Esophagus muscularis mucosa (tissue), 4 donors: ENCODE results near the gene MAPK11. TPM values are rescaled to one million over a fixed set of nuclear protein-coding genes. Genes with fewer than 3 reads are reported as not detected.
A peak's percentile ranks its signal among the peaks of the same experiment; 100 is the strongest.

ENCODE experiments used
- DNase-seq: peaks from one replicate; pipeline ENCODE4 v3.0.0-alpha.2; 2017; ENCODE audit errors: extremely low spot score
- H3K27ac ChIP-seq, 4 donors: fragments of 200-600 bp; sonication (generic); replicated peaks in 1 of 4; 1 replicate in 3 of 4; 2 replicates in 1 of 4; pipeline ENCODE4 v1.5.1; 2016 to 2019; ENCODE audit warnings: mild to moderate bottlenecking in 1 of 4
- H3K27me3 ChIP-seq, 4 donors: fragments of 200-600 bp; sonication (generic); one replicate each; pipeline versions ENCODE4 v1.5.1 to v1.6.0; 2016 to 2019
- H3K36me3 ChIP-seq, 4 donors: fragments of 200-600 bp; sonication (generic); one replicate each; pipeline ENCODE4 v1.5.1; 2016 to 2019
- H3K4me1 ChIP-seq, 4 donors: fragments of 200-600 bp; sonication (generic); one replicate each; pipeline ENCODE4 v1.5.1; 2016 to 2019
- H3K4me3 ChIP-seq, 4 donors: fragments of 200-600 bp; sonication (generic); 1 replicate in 2 of 4; 2 replicates in 2 of 4; pipeline ENCODE4 v1.5.1; 2016 to 2019; ENCODE audit warnings: mild to moderate bottlenecking in 4 of 4, moderate library complexity in 1 of 4
- H3K9me3 ChIP-seq, 4 donors: fragments of 200-600 bp; sonication (generic); 1 replicate in 3 of 4; 2 replicates in 1 of 4; pipeline ENCODE4 v1.5.1; 2016 to 2019
- EP300 ChIP-seq: sonication (generic); formaldehyde crosslinking; IDR thresholded peaks from one replicate; pipeline ENCODE4 v1.6.1; 2017; ENCODE audit warnings: antibody characterized with exemption
- POLR2A ChIP-seq: fragments of 450-650 bp; IDR thresholded peaks from one replicate; pipeline ENCODE4 v1.6.1; 2017; ENCODE audit warnings: antibody characterized with exemption, moderate library complexity, mild to moderate bottlenecking, low read depth
- POLR2AphosphoS5 ChIP-seq, 2 donors: sonication (generic); formaldehyde crosslinking; IDR thresholded peaks; one replicate each; pipeline ENCODE4 v1.6.1; 2017; ENCODE audit warnings: antibody characterized with exemption in 2 of 2
- WGBS: methylation state at CpG from one replicate; pipeline ENCODE4 v1.1.5; 2018; 5-methylcytosine and 5-hydroxymethylcytosine counted together
- intact Hi-C: fragments of 100-400 bp; cut with DNase I; formaldehyde crosslinking; loops from one replicate; pipeline ENCODE4 v1.15.1; 2023
- total RNA-seq, 4 donors: library from RNA; depleted of rRNA; stranded (reverse); fragments of >200 nt; gene quantifications; one replicate each; pipeline versions ENCODE4 v1.1.0 to v1.2.1, GENCODE V29; 2016
- TF ChIP-seq, protein P1 (sequence below), 3 experiments: fragments of 200-600 bp in 2 of 3; fragments of 450-650 bp in 1 of 3; sonication (generic) in 2 of 3; IDR thresholded peaks; one replicate each; pipeline ENCODE4 v1.5.1; 2017 to 2019; ENCODE audit warnings: antibody characterized with exemption in 3 of 3, mild to moderate bottlenecking in 2 of 3, moderate library complexity in 1 of 3

Gene MAPK11
- total RNA-seq, 4 donors from 2014 or later = 3.7 to 12.5 (median 10.1) TPM

DNA sequence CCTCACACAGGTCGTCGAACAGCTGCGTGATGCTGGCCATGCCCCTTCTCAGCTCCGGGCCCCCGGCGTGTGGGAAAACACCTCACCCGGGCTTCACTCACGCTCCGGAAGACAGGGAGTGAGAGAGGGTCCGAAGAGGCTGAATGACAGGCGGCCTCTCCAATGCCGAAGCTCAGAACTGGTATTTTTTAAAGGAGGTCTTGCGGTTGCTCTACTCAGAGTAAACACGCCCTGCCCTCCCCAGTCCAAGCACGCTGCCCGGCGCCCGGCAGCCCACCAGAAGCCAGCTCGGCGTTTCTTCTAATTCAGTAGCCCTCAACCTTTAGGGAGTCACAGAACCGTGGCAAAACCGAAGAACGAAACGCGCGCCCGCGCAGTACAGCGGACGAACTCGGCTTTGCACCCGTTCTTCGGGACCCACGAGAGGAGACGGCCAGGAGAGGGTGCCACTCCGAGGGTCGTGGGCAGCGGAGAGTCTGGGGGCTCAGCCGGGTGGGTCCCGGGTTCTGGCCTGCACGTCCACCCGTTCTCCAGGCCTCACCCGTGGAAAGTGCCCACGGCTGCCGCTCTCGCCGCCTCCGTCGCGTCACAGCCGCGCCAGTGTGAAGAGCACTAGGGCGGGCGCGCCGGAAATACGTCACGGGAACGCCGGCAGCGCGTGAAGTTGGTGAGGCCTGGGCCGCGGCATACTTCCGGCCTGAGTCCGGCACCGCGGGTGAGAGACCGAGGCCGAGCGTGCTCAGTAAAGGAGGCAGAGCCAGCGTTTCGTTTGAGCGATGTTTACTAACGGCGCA lies 25.6 kb downstream of the MAPK11 start, which contains the start of gene TUBGCP6:
TUBGCP6 (minus strand) TSS at position 604 of the 794 bp plus-strand sequence; CDS start at position 40, 564 bp downstream.
- under 1% methylated on average over 29 of the region's 76 CpGs for WGBS
- Histone ChIP-seq H3K4me3 (peak within 1 kb of the TSS; percentile 79 to 93 (median 86)), H3K4me1 (peaks cover 50 to 85% (median 73%) of the 10 kb centered on the region in 4 donors), H3K27ac (peak within 1 kb of the TSS; percentile 89 to 97 (median 96)), H3K36me3 (peaks cover 0 to 34% (median 18%) of the 10 kb centered on the region in 4 donors), H3K27me3 (no peaks in the 10 kb centered on the region), H3K9me3 (no peaks in the 10 kb centered on the region)
- intact Hi-C loops = loop anchor here (10.0 kb wide), 1 partner anchor 230 kb away; the partner anchor contains the start of gene SBF1
- TF ChIP-seq POLR2AphosphoS5 (IDR thresholded peaks at IDR 0.05) (peak; percentile 98 to 99), EP300 (no peak), POLR2A (peak; percentile 44)
- TF ChIP-seq, protein P1, sequence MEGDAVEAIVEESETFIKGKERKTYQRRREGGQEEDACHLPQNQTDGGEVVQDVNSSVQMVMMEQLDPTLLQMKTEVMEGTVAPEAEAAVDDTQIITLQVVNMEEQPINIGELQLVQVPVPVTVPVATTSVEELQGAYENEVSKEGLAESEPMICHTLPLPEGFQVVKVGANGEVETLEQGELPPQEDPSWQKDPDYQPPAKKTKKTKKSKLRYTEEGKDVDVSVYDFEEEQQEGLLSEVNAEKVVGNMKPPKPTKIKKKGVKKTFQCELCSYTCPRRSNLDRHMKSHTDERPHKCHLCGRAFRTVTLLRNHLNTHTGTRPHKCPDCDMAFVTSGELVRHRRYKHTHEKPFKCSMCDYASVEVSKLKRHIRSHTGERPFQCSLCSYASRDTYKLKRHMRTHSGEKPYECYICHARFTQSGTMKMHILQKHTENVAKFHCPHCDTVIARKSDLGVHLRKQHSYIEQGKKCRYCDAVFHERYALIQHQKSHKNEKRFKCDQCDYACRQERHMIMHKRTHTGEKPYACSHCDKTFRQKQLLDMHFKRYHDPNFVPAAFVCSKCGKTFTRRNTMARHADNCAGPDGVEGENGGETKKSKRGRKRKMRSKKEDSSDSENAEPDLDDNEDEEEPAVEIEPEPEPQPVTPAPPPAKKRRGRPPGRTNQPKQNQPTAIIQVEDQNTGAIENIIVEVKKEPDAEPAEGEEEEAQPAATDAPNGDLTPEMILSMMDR (IDR thresholded peaks at IDR 0.05) = peak in 2 of 3 experiments; percentile 33 to 49
- DNase-seq = peak; percentile 98

DNA sequence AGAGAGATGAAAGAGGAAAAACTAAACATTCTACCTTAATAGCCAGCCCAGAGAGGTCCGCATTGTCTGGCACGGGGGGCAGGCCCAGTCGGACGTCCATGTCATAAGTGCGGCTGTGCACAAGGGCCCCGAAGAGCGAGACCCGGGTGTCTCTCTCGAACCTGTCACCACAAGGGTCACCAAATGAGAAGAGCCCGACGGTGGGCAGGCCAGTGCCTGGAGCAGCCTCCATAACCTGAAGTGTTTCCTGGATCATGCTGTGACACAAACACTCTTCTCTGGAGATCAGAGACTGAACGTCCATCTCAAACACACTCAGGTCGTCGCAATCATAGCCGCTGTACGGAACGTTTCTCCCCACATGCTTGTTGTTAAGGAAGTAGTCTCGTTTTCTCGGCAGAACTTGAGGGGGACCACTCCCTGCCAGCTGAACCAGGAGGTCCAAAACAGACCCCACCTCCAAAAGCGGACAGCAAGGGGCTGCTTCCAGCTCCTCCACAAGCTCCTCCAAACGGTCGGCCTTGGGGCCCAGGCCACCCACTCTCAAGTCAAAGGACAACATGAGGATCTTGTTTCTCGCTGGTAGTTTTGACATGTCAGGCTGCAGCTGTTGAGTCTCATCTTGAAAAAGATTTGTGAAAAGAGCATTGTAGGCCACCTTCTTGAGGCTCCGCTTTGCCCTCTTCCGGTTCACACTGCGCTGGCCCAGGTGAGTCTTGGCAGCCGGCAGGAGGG lies 26.3 kb downstream of the MAPK11 start:
- Histone ChIP-seq H3K27ac (peak overlapping the region; percentile 89 to 97 (median 96)), H3K4me3 (peak overlapping the region; percentile 79 to 93 (median 86)), H3K4me1 (peaks cover 50 to 77% (median 68%) of the 10 kb centered on the region in 4 donors), H3K27me3 (no peaks in the 10 kb centered on the region), H3K9me3 (no peaks in the 10 kb centered on the region), H3K36me3 (peaks cover 0 to 42% (median 25%) of the 10 kb centered on the region in 4 donors)
- no peak for TF ChIP-seq POLR2A
- no peak for DNase-seq
- WGBS = 27% methylated on average over 20 of the region's 27 CpGs
- intact Hi-C loops = loop anchor here (10.0 kb wide), 1 partner anchor 231 kb away; the partner anchor contains the start of gene SBF1

DNA sequence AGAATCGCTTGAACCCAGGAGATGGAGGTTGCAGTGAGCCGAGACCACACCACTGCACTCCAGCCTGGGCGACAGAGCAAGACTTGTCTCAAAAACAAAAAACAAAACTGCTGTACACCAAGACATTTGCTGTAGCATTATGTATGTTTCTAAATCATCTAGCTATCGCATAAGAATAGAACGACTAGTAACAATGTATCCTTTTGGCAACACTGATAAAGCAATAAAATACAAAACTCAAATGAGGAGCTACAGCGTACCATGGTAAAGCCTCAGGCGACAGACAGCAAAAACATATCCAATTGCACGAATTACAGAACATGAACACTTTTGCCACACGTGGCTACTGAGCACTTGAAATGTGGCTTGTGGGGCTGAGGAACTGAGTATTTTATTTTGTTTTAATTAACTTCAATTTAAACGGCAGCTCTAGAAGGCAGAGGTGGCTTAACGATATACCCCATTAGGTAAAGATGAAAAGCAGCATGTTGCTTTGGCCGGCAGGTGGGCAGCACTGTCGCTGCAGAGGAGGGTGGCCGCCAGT lies 27.7 kb downstream of the MAPK11 start:
- Histone ChIP-seq H3K4me3 (peak overlapping the region; percentile 79 to 93 (median 86)), H3K27me3 (no peaks in the 10 kb centered on the region), H3K4me1 (peaks cover 45 to 65% (median 56%) of the 10 kb centered on the region in 4 donors), H3K9me3 (no peaks in the 10 kb centered on the region), H3K27ac (no peak overlapping the region), H3K36me3 (peaks cover 4 to 49% (median 33%) of the 10 kb centered on the region in 4 donors)
- no peak for DNase-seq
- intact Hi-C loops = loop anchor here (10.0 kb wide), 1 partner anchor 232 kb away; the partner anchor contains the start of gene SBF1
- TF ChIP-seq EP300 (no peak), POLR2AphosphoS5 (IDR thresholded peaks at IDR 0.05) (no peak), POLR2A (no peak)
- TF ChIP-seq, protein P1 (IDR thresholded peaks at IDR 0.05) = no peak
- 66% methylated on average over 14 of the region's 14 CpGs for WGBS

DNA sequence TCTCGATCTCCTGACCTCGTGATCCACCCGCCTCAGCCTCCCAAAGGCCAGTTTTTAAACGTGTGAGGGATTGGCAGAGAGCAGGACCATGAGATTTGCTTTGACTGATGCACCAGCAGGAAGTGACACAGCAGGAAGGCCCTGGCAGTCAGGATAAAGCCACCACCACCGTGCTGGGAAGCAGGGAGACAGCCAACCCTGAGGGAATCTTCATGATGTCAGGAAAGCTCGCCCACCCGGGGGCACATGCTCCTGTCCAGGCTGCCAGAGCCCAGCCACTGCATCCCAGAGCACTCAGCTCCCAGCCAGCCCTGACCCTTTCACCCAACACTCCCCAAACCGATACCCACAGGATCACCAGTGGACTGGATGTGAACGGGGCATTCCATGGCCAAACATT lies 31.4 kb downstream of the MAPK11 start:
- H3K36me3 ChIP-seq = peaks cover 4 to 51% (median 36%) of the 10 kb centered on the region in 4 donors
- no peak for DNase-seq
- WGBS = 82% methylated on average over 9 of the region's 9 CpGs
- TF ChIP-seq EP300 = no peak
- TF ChIP-seq, protein P1 (IDR thresholded peaks at IDR 0.05) = no peak
- TF ChIP-seq POLR2A = no peak
- TF ChIP-seq POLR2AphosphoS5 (IDR thresholded peaks at IDR 0.05) = no peak
- H3K4me3 ChIP-seq = no peak overlapping the region
- no peaks in the 10 kb centered on the region for H3K9me3 ChIP-seq
- peaks cover 33 to 42% (median 35%) of the 10 kb centered on the region in 4 donors for H3K4me1 ChIP-seq
- intact Hi-C loops = no loop called here
- H3K27ac ChIP-seq = no peak overlapping the region
- no peaks in the 10 kb centered on the region for H3K27me3 ChIP-seq
